Right lung (tissue), 5 donors: ENCODE measurements around the gene DDI1. TPM values are rescaled to one million over a fixed set of nuclear protein-coding genes. Genes with fewer than 3 reads are reported as not detected.
"Not testable (repeated sequence)": the region's sequence is repeated elsewhere in the genome, so short reads cannot be mapped to it uniquely, and the experiment has no call there.

Experiments
- DNase-seq, 2 donors: peaks; one replicate each; pipeline ENCODE4 v3.0.0-alpha.2; 2013
- polyA plus RNA-seq, 5 donors: library from polyadenylated mRNA; unstranded; fragments of 120-200 nt; gene quantifications; one replicate each; pipeline versions ENCODE4 v1.2.1 to v1.2.3, GENCODE V29; 2013; ENCODE audit warnings: inconsistent platforms in 1 of 5, low replicate concordance in 1 of 5; ENCODE audit not compliant: insufficient read length in 5 of 5, insufficient read depth in 1 of 5

DDI1 gene
- polyA plus RNA-seq, 5 donors = not detected

DNA sequence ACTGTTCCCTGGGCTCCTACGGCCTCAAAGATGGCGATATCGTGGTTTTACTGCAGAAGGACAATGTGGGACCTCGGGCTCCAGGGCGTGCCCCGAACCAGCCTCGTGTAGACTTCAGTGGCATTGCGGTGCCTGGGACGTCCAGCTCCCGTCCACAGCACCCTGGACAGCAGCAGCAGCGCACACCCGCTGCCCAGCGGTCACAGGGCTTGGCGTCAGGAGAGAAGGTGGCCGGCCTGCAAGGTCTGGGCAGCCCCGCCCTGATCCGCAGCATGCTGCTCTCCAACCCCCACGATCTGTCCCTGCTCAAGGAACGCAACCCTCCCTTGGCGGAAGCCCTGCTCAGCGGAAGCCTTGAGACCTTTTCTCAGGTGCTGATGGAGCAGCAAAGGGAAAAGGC lies 555 bp downstream of the DDI1 start:
- DNase-seq = no peak

- no peak for DNase-seq
These were observed 5.4 kb downstream of the DDI1 start for GRCh38 chr11:104041792-104042191.

GRCh38 chr11:104043142-104043541 lies 6.7 kb downstream of the DDI1 start:
- DNase-seq = no peak

DNA sequence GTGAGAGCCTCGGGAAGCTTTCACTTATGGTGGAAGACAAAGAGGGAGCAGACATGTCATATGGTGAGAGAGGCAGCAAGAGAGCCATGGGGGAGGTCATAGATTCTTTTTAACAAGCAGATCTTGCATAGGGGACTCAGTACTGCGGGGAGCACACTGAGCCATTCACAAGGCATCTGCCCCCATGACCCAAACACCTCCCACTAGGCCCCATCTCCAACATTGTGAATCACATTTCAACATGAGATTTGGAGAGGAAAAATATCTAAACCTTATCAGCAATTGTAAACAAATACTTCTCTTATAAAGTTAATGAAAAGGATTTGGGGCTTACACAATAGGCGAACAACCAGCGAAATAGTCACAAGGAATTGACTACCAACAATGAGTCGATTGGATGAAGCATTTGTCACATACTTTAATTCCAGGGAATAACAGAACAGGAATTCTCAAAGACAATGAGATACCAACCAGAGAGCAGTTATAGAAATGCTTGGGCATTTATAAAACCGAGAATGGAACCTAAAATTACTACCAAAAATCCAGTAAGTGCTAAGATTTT lies 7.3 kb downstream of the DDI1 start:
- DNase-seq = no peak

DNA sequence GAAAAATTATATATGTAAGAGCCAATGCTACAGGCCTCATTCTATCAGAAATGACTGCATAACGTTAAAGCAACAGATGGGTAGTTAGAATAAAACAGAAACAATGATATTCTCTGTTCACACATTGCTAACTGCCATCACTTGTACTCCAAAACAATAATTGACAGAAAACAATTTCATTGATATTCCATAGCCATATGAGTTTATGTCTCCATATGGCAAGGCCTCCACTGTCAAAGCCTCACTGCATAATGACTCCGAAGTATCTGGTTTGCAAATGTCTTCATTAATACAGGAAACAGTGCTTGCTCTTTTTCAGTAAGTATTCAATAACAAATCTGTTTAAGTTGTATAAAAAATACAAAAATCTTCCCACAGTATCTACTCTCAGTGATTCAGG lies 9.9 kb downstream of the DDI1 start:
- DNase-seq = no peak

DNA sequence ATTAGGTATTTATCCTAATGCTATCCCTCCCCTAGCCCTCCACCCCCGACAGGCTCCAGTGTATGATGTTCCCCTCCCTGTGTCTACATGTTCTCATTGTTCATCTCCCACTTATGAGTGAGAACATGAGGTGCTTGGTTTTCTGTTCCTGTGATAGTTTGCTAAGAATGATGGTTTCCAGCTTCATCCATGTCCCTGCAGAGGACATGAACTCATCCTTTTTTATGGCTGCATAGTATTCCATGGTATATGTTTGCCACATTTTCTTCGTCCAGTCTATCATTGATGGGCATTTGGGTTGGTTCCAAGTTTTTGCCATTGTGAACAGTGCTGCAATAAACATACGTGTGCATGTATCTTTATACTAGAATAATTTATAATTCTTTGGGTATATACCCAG lies 10.4 kb downstream of the DDI1 start:
- DNase-seq = not testable (repeated sequence)

GRCh38 chr11:104049116-104049515 lies 12.7 kb downstream of the DDI1 start:
- DNase-seq = no peak

- no peak for DNase-seq
These were observed 15.3 kb downstream of the DDI1 start for GRCh38 chr11:104051778-104052177.

GRCh38 chr11:104053743-104054478 lies 17.5 kb downstream of the DDI1 start:
- no peak for DNase-seq

GRCh38 chr11:104054911-104055529 lies 18.6 kb downstream of the DDI1 start:
- DNase-seq = no peak

DNA sequence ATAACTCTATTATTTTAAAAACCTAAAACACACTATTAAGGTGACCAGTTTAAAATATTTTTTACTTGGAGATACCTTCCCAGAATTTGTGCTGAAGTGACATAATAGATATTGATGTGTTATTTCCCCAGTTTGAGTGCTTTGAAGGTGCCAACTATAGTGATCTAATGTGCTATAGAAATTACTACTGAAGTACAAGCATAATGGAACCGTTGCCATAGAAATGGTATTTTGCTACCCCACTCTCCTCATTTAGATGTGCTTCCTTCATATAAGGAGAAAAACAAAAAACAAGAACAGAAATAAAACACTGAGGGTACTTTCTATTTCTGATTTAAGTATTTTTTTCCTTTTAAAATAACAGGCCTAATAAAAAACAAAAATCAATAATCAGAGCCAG lies 19.2 kb downstream of the DDI1 start:
- DNase-seq = no peak

DNA sequence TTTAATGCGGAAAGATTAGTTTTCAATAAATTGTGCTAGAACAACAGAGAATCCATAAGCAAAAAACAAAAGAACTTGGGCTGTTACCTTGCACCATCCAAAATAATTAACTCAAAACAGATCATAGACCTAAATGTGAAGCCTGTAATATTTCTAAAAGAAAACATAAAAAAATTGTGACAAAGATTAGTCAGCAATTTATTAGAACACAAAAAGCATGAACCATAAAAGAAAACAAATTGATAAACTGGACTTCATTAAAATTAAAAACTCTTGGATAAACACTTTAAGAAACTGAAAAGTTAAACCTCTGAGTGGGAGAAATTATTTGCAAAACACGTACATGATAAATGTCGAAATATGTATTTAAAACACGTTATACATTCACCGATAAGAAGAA lies 21.5 kb downstream of the DDI1 start:
- no peak for DNase-seq

DNA sequence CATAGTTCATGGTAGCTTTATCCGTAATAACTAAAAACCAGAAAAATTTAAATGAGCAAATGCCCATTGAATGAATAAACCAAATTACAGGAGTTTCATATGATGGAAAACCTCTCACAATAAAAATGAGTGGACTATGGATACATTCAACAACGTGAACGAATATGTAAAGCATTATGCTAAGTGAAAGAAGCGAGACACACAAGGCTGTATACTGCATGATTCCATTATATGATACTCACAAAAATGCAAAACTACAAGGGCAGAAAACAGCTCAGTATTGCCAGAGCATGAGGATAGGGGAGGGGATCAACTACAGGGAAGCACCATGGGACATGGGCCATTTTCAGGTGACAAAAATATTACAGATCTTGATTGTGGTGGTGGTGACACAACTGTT lies 22.2 kb downstream of the DDI1 start:
- DNase-seq = no peak

GRCh38 chr11:104060004-104060794 lies 23.8 kb downstream of the DDI1 start:
- DNase-seq = no peak

DNA sequence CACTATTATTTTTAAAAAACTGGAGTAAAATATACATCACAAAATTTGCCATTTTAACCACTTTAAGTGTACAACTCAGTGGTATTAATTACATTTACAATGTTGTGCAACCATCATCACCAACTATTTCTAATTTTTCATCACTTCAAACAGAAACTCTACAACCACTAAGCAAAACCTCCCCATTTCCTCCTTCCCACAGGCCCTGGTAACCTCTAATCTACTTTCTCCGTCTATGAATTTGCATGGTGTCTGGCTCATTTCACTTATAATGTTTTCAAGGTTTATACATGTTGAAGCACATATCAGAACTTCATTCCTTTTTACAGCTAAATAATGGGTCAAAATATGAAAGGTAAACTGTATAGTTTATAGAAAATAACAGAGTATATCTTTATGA lies 24.4 kb downstream of the DDI1 start:
- DNase-seq = no peak

DNA sequence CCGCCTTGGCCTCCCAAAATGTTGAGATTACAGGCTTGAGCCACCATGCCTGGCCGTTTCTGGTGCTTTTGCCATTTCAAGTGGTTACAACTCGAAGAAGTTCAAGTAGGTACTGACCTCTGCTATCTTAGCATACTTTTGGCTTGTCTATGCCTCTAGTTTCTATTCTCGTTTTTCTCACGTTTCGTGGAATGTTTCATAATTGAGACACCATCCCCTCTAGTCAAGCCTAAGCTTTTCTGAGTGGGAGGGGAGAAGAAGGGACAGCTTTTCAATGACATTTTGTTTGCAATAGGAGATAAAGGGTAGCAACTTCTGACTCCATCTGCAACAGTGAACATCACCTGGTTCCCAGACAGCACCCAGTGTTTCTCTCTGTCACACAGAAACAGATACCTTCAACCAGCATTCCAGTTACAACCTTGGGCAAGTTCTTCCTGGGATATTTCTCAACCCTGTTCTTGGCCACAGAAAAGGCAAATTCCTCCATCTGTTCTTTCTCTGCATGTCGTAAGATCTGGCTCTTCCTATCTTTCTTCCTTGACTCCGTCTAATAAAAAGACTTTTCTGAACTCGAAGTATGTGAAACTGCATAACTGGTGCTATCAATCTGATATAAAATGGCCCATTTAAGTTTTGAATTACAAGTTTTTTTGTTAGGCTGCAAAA lies 25.5 kb downstream of the DDI1 start:
- DNase-seq = no peak

DNA sequence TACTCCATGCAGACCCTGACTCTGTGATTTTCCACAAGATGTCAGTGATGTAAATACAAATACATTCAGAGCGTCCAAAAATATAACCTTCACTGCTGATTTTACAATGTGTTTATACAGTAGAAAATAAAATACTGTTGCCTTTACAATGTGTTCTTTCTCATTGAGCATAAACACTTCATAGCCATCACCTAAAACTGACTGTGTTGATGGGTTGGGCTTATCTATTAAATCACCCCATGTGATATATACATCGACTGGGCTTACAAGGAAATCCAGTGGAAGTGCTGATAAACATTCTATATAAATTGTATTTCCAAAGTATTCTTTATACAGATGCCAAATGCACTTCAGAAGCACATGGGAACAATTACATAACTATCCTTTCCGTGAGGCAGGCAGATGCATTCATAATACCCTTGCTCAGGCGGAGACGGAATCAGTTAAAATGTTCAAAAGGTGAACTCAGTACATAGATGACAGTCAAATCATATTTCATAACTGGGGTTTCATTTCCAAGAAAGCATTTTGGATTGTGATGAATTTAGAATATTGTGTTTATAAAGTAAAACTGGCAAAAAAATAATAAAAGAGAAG lies 27.7 kb downstream of the DDI1 start:
- DNase-seq = no peak

DNA sequence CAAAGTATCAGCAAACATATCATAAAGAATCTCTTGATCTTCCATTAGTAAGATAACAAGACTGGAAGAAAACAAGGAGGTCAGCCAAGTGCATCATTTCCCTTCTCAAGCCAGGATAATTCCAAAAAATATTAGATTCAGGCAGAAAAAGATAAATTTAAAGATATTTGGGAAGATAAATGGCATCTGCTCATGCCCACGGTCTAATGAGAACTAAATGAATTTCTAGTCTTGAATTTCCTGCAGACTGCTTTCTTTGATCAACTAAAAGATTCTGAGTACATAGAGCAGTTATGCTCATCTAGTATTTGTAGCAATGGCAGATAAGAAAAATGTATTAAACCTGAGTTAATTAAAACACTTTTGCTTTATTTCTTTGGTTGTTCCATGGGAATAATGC lies 31.1 kb downstream of the DDI1 start:
- DNase-seq = no peak

DNA sequence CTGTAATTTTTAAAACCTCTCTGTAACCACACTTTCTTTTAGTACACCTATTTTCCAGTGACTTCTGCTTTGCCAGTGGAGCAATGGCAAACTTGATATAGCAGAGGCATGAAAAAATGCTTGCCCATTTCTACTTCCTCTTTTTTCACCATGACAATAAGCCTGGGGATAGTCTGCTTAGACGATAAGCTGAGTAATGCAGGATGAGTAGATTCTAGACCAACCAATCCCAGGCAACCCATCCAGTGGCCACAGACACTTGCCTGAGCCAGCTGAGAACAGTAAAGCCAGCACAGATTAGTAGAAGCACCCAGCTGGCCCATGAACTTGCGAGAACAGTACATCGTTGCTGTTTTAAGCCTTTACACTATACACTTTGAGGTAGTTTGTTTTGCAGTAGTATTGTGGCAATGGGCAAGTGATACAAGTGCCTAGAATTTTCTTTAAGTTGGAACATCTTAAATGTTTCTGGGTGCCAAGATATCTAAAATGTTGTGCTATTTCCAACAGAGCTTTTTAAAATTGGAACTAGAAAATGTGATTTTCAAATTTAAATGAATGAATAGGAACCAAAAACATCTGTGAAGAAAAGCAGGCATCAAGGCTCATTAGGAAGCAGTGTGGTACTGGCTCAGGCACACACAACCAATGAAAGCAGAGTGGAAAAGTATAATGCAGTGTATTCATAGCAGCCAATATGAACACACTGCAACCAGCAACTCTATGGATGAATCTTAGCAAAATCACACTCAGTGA lies 37.7 kb downstream of the DDI1 start:
- DNase-seq = no peak

GRCh38 chr11:104075091-104075490 lies 38.7 kb downstream of the DDI1 start:
- no peak for DNase-seq

DNA sequence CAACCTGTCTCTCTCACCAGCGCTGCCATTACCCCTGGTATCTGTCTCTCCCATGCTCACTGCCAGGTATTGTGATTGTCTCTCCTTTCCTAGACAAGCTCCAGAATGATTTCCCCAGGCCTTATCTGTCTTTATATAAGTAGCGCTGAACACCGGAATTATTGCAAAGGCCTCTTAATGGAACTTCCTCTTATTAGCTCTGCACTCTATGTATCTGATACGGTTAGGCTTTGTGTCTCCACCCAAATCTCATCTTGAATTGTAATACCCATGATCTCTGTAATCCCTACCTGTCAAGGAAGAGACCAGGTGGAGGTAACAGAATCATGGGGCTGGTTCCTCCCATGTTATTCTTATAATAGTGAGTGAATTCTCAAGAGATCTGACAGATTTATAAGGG lies 39.3 kb downstream of the DDI1 start:
- no peak for DNase-seq
